Islet of Langerhans (tissue), 1 donor: ENCODE data around the gene PATJ.
A peak's percentile ranks its signal among the peaks of the same experiment; 100 is the strongest.

Experiments used
- FAIRE-seq: peaks from one replicate; lab custom pipeline; 2011; peaks lifted over from hg19 to GRCh38; lab: Jason Lieb, UNC

Gene PATJ

DNA sequence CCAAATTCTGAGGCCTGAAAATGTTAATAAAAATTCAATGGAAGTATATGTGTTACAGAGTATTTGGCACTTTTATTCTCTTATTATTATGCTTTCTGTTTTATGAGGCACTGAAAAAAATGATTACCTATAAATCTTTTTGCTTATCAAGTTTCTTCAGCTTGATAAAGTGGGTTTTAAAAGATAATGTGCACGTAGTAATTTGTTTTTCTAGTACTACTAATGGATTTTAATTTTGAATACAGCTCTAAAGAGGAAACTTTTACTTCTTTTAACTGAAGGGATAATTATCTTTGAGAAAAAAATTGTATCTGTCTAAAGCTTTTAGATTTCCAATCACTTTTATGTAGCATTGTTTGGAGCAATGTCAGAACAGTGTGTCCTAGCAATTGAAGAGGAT, 241.0 kb downstream of the PATJ start:
- no peak for FAIRE-seq

DNA sequence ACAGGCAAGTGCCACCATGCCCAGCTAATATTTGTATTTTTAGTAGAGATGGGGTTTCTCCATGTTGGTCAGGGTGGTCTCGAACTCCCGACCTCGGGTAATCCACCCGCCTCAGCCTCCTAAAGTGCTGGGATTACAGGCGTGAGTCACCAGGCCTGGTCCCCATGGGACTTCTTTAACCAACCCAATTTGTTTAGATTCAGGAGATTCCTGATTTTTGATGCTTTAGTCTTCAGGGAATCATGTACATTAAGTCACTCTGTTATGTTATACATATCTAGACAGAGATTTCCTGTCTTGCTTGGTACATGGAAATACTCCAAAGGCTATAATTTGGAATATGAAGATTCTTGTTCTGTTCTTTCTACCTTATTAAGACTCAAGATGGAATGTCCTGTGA, 250.0 kb downstream of the PATJ start:
- FAIRE-seq: no peak

DNA sequence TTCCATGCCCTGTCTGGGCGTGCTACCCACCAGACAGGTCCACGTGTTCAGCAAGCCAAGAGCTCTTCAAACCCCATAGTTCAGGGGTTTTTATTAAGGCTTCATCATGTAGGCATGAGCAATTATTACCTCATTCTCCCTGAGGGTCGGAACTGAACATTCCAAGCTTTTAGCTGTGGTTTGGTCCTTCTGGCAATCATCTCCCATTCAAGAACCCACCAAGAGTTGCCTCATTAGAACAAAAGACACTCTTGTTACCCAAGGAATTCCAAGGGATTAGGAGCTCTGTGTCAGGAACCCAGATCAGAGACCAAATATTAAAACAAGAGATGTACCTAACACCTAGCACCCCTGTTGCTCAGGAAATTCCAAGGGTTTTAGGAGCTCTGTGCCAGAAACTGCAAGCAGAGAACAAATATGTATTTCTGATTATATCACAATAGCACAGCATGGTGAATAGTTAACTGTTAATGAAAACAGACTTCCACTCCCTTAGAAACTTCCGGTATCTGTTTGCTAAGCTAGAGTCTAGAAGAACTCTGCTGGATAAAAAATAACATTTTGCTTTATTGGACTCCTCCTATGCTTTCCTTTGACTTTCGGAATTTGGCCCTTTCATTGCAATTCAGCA, 251.2 kb downstream of the PATJ start:
- no peak for FAIRE-seq

DNA sequence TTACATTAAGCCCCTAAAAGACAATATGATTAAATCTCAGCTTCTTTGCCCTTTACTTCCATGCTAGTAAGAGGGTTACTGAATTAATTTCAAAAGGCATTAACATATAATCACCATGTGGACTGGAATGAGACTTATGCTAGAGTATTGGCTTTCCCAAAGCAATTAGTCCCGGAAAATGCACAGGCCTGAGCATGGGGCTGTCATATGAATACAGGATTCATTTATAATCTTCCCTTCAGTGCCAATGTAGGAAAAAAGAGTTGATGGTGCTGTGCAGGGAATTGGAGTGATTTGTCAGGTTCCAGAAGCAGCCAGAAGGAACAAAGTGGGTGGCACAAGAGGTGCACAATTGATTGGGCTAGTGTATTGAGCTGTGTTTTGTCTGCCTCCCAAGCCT, 253.4 kb downstream of the PATJ start:
- FAIRE-seq: no peak

DNA sequence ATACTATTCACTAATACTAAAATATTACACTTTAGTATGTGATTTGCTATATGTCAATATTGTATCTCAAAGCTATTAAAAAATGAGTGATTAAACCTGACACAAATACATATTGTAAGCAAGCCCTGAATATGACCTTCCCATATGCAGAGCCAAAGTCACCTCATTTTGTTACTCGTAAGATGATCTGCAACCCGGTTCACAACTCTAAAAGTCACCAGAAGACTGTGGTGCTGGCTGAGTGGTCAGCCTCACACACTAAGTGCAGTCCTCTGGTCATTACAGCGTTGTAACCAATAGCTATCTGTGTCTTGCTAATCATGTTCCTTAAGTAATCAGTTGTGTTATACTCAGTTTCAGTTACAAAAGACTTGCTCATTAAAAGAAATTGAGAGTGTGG, 254.8 kb downstream of the PATJ start:
- no peak for FAIRE-seq

DNA sequence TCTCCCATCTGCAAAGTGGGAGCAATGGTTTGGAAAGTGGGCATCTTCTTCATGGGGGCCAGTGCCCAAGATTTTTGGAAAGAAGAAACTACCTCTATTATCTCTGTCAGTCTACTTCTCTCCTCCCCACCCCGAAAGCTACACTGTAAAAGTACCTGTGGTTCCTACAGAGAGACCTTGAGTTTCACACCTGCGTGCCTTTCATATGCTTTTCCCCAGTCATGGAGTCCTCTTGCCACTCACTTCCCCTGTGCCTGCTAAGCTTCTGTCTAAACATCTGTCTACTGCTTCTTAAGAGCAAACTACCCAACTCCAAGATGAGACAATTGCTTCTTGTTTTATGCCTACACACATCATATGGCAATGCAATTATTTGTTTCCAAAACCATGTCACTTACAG, 261.5 kb downstream of the PATJ start:
- FAIRE-seq: no peak

DNA sequence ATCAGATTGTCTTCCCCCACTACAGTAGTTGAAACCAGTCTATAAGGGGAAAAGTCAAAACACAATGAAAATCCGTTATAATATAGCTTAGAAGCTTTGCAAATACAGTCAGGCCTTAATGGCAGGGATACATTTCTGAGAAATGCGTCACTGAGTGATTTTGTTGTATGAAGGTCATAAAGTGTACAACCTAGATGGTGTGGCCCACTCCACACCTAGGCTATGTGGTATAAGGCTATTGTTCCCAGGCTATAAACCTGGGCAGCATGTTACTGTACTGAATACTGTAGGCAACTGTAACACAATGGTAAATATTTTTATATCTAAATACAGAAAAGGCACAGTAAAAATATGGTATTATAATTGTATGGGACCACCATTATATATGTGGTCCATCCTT, 264.4 kb downstream of the PATJ start:
- no peak for FAIRE-seq

DNA sequence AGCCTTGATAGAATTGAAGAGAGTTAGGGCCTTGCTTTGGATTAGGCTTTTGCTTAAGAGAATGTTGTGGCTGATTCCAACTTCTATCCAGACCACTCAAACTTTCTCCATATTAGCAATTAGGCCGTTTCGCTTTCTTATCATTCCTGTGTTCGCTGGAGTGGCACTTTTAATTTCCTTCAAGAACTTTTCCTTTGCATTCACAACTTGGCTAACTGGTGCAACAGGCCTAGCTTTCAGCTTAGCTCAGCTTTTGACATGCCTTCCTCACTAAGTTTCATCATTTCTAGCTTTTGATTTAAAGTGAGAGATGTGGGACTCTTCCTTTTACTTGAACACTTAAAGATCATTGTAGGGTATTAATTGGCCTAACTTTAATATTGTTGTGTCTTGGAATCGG, 268.7 kb downstream of the PATJ start:
- no peak for FAIRE-seq

DNA sequence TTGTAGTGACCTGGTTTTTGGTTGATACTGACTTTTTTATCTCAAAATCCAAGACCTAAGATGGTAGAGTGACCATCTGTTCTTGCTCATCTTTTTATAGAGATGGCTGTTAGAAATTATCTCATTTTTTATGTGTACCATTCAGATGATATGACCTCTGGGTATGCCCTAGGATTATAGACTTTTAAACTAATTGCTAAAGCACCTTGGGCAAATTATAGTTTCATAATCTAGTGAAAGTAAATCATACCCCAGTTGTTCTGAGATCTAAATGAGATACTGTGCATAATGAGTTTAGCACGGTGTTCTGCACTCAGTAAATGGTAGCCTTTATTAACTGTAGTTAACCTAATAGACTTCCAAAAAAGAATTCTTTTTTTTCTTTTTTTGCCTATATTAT, 269.8 kb downstream of the PATJ start:
- no peak for FAIRE-seq

DNA sequence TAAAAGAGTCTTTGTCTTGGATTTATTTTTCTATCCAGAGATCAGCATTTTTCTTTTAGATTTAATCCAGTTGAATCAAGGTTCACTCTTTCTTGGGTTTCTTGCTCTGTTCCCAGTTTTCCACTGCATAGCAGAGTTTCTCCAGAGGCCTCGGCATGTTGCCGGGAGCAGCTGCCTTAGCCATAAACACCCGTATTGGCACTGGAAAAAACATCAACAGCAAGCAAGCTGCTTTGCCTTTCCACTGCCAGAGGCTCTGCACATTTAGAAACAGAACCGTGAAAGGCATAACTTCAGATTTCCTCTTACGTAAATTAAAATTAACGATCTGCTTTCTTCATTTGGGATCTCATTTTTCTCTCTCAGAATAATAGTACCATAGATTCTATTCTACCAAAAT, 270.6 kb downstream of the PATJ start:
- FAIRE-seq: no peak

DNA sequence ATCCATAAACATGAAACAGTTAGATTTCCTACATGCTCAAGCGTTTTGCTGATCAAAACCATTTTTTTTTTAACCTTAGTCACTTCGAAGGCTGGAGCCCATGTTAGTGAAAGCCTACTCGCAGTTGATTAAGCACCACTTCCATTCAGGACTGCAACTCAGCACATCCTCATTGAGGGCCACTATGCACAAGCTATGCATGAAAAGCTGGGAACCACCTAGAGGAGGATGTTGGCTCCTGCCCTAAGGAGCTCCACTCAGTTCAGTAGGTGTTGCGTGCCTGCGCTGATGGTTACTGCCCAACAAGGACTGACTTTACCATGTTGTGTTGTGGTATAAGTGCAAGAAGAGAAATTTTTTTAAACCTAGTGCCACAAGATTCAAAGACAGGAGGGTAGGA, 271.0 kb downstream of the PATJ start:
- FAIRE-seq: no peak

DNA sequence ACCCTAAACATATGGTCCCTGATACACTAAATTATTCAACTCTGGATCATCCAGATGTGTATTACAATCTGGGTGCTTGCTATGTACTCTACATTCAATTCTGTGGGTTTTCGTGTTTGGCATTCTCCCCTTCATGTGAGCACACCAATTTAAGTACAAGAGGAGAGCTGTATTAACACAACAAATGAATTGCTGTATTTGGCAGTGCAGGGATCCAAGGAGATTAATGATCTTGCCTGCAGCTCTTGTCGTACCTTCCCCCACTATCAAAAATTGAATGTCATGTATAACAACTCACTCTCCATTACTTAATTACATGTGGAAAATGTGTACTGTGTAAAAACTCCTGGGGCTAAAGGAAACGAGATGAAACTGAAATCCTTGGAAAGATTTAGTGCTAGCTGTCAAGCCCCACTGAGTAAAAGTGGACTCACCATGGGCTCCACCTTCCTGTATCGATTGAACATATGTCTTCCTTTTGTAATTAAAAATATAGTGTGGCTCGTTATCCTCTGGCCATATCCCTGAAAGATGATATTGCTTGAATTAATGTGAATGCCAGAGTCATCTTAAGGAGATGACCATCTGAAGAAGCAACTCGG, 280.2 kb downstream of the PATJ start:
- no peak for FAIRE-seq

DNA sequence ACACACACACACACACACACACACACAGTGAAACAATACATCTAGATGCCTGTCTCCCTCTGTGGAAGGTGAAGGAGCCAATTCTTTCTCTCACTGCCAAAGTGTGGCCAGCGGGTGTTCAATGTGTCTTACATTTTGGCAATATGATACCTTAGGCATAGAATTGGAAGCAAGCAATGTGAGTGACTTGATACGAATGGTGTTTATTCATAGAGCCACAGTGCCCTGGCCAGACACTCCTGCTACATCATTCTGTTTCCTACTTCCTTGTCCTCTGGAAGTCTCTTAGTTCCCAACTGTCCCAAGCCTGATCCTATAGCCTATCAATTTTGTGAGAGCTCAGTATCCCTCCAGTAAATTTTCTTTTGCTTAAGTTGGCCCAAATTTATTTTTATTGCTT, 282.4 kb downstream of the PATJ start:
- FAIRE-seq: no peak

DNA sequence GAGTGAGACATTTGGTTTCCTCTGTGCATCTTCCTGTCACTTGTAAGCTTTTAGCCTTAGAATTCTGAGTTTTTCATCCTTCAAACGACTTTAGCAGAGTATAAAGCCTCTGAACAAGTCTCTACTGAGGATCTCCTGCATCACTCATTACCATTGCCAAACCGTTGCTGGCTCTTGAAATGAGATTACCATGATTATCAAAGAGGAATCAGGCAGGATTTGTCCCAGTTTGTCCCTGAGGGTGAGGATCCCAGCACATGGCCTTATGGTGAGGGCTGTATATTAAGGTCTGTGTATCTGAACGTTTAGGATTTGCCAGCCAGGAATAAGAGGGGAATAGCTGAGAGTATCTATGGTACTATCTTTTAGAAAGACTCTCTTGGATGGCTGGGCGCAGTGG, 282.9 kb downstream of the PATJ start:
- no peak for FAIRE-seq

DNA sequence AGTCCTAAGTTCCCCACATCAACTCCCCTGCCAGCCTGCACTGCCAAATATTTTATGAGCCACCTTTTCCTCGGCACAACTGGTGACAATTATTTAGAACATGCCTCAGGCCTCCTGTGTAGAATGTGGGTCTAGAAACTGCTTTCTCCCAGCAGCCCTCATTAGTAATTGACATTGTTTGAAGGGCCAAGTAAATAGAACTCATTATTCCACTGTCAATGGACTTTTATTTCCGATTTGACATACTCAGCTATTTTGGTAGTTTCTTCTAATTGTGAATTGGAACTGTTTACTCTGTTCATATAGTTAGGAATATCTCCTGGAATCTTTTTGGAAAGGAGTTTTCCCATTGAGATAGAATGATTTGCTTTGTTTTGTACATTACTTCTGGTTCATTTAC, 283.6 kb downstream of the PATJ start:
- no peak for FAIRE-seq

DNA sequence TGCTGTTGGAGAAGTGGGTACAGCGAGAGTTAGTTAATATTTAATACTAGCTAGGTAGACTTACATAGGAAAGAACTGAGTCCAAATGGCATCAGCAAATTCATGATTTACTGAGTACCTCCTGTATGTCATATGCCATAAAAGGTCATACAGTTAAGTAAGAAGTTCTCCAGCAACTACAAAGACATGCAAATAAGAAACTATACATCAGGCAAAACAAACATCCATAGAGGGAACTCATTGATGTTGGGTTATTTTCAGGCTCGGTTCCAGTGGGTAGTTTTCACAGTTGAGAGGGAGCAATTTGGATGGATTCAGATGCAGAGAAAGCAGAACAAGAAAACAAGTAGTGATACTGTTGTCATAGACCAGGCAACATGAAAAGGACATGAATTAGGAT, 287.4 kb downstream of the PATJ start:
- FAIRE-seq: no peak

DNA sequence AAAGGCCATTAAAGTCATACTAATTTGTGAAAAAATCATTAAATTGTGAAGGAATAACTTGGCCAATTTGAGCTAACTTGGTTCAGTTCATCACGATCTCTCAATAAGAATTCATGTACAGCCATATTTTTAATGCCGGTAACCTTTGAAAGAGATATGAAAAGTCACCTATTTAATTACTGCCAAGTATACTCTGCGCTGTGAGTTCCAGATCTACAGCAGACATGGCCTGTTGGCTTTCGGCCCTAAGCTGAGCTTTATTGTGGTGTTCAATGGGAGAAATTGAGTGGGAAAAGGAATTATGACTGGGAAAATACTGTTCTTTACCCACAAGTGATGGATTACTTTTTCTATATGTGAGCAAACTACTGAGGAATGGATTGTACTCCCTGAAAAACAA, 292.5 kb downstream of the PATJ start:
- no peak for FAIRE-seq

DNA sequence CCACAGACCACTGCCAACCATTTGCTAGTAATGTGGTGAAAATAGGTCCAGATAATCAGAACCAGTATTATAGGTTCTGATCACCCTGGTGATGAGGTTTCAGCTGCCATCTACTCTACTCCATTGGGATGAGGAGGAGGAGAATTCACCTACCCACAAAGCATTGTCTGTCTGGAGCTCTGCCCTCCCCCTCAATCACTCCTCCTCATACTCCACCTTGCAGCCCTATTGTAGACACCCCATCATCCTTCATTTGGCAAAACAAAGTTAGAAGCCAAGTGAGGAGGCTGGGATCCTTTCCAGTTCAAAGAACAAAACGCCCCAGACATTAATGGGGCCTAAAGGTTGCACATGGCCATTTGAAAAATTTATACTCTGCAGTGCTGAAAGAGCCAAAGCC, 295.0 kb downstream of the PATJ start:
- no peak for FAIRE-seq

DNA sequence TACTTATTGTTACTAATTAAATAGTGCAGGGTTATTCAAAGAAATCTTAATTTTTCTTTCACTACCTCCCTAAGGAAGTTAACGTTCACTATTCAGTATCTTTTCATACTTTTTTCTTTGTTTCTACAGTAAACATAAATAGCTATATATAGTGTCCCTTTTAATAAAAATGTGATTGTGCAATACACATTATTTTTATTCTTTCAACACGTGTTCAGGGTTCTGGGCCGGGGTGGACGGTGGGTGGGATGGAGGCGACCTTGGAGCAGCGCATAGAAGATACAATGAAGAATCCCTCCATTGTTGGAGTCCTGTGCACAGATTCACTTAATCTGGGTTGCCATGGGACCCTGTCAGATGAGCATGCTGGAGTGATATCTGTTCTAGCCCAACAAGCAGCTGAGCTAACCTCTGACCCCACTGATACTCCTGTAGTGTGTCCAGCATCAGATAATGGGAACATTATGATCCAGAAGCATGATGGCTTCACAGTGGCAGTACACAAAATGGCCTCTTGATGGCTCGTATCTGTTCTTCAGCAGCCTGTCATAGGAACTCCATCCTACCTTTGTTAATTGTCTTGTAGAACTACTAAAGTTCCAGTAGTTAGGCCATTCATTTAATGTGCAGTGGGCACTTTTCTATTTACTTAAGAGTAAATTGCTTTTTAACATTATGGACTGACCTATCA, 296.5 kb downstream of the PATJ start:
- no peak for FAIRE-seq

DNA sequence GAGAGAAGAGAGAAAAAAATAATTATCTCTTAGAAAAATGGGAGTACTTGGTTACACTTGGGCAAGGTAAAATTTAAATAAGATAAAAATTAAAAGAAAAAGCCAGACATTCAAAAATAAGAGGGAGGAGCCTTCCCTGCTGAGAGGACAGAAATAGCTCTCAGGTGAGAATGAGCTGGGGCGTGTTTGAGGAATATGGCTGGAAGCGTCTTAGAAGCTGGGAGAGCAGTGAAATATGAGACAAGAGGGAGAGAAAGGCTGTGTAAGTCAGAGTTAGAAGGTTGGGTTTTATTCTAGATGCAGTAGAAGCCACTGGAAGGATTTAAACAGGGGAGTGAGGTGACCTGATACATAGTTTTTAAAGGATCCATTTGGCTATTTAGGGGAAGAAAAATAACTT, 298.2 kb downstream of the PATJ start:
- FAIRE-seq: no peak

DNA sequence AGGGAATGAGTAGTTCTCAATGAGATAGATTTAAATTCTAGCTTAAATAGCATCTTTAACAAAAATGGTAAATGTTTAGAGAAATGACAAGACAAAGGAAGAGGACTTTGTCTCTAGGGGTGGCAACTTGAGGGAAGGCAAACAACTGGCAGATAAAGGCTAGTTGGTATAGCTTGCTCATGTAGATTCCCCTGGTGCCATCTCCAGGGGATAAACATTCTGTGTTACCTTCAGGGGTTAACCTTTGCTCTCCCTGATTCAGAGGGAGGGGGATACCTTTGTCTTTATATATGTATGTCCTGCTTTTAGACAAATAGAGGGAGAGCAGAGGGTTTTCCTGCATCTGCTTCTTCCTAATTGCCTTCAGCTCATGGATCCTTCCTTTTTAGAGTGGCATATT, 298.7 kb downstream of the PATJ start:
- FAIRE-seq: no peak

DNA sequence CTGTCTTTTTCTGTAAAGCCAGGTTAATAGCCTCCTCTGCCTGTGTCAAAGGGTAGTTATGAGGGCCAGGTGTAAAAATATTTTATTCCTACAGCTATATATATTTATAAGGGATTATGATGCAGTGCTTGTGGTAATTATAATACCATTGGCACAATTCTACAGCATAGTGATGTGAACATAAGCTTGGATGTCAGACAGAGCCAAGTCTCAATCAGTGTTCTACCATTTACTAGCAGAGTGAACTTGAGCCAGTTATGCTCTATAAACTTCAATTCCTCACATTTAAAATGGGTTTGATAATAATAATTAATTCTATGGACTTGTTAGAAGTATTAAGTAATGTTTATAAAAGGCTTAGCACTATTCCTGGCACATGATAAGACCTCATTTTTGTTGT, 300.9 kb downstream of the PATJ start:
- no peak for FAIRE-seq

DNA sequence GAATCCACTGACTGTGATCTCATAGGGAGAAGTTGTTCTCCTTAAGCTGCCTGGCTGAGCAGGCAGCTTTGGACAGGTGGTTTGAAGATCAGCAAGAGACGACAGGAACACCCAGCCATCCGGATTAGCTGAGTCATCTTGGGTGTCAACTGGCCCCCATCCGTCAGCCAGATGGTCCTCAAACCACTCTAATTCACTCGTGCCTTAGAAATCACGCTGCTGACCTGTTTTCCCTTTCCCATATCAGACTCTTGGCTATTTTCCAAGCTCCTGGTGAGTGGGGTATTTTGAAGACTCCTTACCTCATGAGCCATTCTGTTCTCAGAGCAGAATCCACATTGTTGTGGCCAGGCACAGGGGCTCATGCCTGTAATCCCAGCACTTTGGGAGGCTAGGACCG, 303.3 kb downstream of the PATJ start:
- FAIRE-seq: peak; percentile 79

DNA sequence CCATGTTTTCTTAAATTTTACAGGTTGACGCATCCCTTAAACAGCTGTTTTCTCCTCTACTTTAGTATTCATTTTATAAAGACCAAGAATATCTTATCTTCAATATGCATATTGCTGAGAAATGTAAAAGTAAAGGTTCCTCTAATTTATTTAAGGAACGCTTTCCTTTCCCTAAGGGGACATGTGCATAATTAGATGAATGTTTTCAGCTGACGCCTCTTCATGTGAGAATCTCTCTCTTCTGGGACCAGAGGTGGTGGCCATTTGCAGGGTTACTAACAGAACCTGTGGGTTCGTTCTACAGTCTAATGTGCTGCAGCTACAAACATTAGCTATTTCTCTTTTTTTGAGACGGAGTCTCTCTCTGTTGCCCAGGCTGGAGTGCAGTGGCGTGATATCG, 304.6 kb downstream of the PATJ start:
- no peak for FAIRE-seq
